BE2C (cell line): Measurements from ENCODE around the gene HERC3.

Source experiments
- DNase-seq: peaks from one replicate; pipeline ENCODE4 v3.0.0-alpha.2; 2020
- H3K27me3 ChIP-seq: fragments of 250-450 bp; sonication (Bioruptor Pico); 2 replicates; pipeline ENCODE4 v1.5.1; 2020; ENCODE audit warnings: mild to moderate bottlenecking
- H3K36me3 ChIP-seq: fragments of 250-450 bp; sonication (Bioruptor Pico); 2 replicates; pipeline ENCODE4 v1.5.1; 2020; ENCODE audit warnings: mild to moderate bottlenecking
- H3K4me1 ChIP-seq: fragments of 250-450 bp; sonication (Bioruptor Pico); 2 replicates; pipeline ENCODE4 v1.5.1; 2020
- H3K4me3 ChIP-seq: 2 replicates; pipeline ENCODE4 v1.5.1; 2011; ENCODE audit warnings: low read depth, low read length
- H3K9me3 ChIP-seq: fragments of 250-450 bp; sonication (Bioruptor Pico); 2 replicates; pipeline ENCODE4 v1.5.1; 2020
- TF ChIP-seq, protein P1 (sequence below): IDR thresholded peaks from 2 replicates; pipeline ENCODE4 v1.5.1; 2012; ENCODE audit warnings: mild to moderate bottlenecking, low read depth, low read length

HERC3 gene

DNA sequence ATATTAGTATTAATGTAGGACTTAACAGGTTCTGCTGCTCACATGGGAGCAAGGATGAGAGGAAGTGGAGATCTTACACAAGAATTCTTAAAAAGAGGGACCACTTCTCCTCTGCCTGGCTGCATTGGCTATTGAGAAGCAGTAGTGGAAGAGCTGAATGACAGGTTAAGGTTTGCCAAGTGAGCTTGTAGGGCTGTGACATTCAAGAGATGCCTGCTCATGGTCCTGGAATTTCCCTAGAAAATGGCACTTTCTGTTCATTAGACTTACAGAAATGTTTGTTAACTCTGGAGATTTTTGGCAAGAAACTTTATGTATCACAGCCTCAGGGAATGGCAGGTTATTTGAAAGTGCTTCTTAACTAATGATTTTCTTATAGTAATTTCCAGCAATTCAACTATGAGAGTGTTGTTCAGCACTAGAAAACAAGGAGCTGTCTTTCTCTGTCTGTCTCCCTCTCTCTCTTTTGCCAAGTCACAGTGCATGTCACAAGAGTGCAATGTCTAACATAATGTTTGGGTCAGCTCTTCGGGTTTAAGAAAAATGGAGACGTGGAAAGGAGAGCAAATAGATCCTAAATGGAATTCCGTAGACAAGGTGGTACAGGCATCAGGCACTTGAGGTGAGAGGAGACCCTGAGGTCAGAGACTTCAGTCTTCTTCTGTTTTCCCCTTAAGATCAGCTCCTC lies 113.7 kb downstream of the HERC3 start:
- Histone ChIP-seq H3K36me3 (no peaks in the 10 kb centered on the region), H3K27me3 (no peaks in the 10 kb centered on the region), H3K4me1 (no peaks in the 10 kb centered on the region), H3K4me3 (no peak overlapping the region), H3K9me3 (no peaks in the 10 kb centered on the region)
- TF ChIP-seq, protein P1, sequence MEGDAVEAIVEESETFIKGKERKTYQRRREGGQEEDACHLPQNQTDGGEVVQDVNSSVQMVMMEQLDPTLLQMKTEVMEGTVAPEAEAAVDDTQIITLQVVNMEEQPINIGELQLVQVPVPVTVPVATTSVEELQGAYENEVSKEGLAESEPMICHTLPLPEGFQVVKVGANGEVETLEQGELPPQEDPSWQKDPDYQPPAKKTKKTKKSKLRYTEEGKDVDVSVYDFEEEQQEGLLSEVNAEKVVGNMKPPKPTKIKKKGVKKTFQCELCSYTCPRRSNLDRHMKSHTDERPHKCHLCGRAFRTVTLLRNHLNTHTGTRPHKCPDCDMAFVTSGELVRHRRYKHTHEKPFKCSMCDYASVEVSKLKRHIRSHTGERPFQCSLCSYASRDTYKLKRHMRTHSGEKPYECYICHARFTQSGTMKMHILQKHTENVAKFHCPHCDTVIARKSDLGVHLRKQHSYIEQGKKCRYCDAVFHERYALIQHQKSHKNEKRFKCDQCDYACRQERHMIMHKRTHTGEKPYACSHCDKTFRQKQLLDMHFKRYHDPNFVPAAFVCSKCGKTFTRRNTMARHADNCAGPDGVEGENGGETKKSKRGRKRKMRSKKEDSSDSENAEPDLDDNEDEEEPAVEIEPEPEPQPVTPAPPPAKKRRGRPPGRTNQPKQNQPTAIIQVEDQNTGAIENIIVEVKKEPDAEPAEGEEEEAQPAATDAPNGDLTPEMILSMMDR: no peak
- DNase-seq: no peak

DNA sequence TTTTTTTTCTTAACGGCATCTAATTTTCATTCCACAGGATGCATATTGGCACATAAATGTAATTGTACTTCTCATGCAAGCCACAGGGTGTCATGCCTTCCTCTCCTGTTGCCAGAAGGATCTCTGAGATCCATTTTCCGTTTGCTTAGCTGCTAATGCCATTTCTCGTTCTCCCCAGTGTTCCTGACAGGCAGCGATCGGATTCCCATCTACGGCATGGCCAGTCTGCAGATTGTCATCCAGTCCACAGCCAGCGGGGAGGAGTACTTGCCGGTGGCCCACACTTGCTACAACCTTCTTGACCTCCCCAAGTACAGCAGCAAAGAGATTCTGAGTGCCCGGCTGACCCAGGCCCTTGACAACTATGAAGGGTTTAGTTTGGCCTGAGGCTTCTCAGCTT lies 114.3 kb downstream of the HERC3 start:
- Histone ChIP-seq H3K36me3 (no peaks in the 10 kb centered on the region), H3K27me3 (no peaks in the 10 kb centered on the region), H3K4me3 (no peak overlapping the region), H3K4me1 (no peaks in the 10 kb centered on the region), H3K9me3 (no peaks in the 10 kb centered on the region)
- peak; percentile 47 for DNase-seq
- TF ChIP-seq, protein P1: peak; percentile 66

DNA sequence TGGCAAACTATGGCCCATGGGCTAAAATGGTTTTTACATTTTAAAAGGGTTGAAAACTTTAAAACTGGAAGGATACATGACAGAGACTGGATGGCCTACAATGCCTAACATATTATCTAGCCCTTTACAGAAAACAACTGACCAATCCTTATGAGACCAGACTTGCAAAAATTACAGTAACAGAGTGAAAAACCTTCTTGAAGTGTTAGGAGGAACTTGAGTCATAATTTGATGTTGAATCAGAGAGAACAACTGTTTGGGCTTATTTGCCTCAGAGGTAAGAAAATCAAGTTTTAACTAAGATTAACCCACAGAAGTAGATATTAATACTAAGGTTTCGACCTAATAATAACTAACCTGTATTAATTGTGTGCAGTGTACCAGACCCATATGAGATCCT lies 117.7 kb downstream of the HERC3 start:
- H3K9me3 ChIP-seq: no peaks in the 10 kb centered on the region
- H3K27me3 ChIP-seq: no peaks in the 10 kb centered on the region
- no peak for DNase-seq
- H3K36me3 ChIP-seq: no peaks in the 10 kb centered on the region
- no peaks in the 10 kb centered on the region for H3K4me1 ChIP-seq
- H3K4me3 ChIP-seq: no peak overlapping the region
- TF ChIP-seq, protein P1: no peak

DNA sequence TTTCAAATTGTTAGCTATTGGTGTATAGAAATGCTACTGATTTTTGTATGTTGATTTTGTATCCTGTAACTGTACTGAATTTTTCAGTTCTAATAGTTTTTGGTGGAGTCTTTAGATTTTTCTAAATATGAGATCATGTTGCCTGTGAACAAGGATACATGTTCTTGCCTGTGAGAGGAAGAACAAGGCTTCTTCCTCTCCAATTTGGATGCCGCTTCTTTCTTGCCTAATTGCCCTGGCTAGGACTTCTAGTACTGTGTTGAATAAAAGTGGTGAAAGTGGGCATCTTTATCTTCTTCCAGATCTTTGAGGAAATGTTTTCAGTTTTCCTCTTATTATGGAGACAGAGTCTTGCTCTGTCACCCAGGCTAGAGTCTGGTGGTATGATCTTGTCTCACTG lies 121.5 kb downstream of the HERC3 start:
- Histone ChIP-seq H3K4me1 (no peaks in the 10 kb centered on the region), H3K9me3 (no peaks in the 10 kb centered on the region), H3K27me3 (no peaks in the 10 kb centered on the region), H3K4me3 (no peak overlapping the region), H3K36me3 (no peaks in the 10 kb centered on the region)
- DNase-seq: no peak
- TF ChIP-seq, protein P1: no peak

DNA sequence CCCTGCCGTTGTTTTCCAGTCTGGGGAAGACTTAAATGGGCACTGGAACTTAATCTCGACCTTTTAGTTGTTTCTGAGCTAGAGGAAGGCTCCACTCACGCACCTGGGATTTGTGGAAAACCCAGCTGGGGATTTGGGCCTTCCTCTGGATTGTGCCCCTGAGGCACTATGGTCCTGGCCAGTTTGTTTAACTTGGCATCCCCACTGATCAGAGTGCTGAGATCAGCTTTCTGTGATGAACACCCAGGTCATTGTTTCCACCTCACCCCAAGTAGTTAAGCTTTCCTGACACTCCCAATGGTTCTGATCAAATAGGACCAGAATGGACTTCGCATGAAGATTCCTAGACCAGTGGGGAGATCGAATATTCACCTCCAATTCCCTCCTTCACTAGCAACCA lies 125.8 kb downstream of the HERC3 start:
- Histone ChIP-seq H3K4me1 (no peaks in the 10 kb centered on the region), H3K4me3 (no peak overlapping the region), H3K27me3 (no peaks in the 10 kb centered on the region), H3K9me3 (no peaks in the 10 kb centered on the region), H3K36me3 (0 out of 2 replicates have a peak, but pooled peaks cover 3% of the 10 kb centered on the region)
- no peak for DNase-seq
- TF ChIP-seq, protein P1: no peak

DNA sequence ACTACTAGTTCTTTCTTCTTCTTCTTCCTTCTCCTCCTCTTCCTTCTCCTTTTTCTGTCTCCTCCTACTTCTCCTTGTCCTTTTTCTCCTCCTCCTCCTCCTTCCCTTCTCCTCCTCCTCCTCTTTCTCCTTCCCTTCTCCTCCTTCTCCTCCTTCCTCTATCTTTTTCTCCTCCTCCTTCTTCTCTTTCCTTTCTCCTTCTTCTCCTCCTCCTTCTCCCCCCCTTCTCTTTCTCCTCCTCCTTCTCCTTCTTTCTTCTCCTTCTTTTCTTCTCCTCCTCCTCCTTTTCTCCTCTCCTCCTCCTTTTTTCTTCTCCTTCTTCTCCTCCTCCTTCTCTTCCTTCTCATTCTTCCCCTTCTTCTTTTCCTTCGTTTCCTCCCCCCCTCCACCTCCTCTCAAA lies 127.1 kb downstream of the HERC3 start:
- no peak for DNase-seq
- H3K4me1 ChIP-seq: no peaks in the 10 kb centered on the region
- no peaks in the 10 kb centered on the region for H3K27me3 ChIP-seq
- 0 out of 2 replicates have a peak, but pooled peaks cover 3% of the 10 kb centered on the region for H3K36me3 ChIP-seq
- TF ChIP-seq, protein P1: no peak
- H3K4me3 ChIP-seq: no peak overlapping the region
- H3K9me3 ChIP-seq: no peaks in the 10 kb centered on the region
